ENCODE measurements around the gene GPRC6A.

DNA sequence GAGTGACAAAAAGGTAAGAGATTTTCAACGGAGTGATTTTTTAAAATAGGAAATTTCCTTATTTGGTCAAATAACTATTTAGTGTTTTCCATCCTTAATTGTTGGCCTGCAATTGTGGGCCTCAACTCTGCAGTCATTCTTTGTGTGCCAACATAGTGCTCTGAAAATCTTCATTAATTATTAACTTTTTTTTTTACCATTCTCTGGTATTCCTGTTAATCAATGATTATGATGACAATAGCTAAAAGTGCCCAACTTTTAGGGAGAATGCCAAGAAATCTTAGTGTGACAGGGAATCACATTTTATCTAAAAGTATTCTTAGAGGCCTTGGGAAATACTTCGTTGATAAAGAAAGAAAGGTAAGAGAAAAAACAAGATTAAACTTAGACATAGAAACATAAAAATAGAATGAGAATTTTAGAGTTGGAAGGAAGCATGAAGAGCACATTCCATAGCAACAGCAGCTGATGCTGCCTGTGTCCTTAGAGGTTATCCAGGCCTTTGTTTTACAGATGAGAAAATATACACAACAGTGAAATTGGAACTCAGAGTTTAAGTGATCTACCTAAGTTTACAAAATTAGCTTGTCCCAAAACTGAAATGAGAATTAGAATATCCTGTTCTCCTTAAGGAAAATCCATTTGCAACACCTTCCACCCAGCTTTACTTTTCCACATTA lies 1.2 kb downstream of the GPRC6A start:
- no peak for TF ChIP-seq POLR2A (IDR thresholded peaks at IDR 0.05)
- TF ChIP-seq, protein P1, sequence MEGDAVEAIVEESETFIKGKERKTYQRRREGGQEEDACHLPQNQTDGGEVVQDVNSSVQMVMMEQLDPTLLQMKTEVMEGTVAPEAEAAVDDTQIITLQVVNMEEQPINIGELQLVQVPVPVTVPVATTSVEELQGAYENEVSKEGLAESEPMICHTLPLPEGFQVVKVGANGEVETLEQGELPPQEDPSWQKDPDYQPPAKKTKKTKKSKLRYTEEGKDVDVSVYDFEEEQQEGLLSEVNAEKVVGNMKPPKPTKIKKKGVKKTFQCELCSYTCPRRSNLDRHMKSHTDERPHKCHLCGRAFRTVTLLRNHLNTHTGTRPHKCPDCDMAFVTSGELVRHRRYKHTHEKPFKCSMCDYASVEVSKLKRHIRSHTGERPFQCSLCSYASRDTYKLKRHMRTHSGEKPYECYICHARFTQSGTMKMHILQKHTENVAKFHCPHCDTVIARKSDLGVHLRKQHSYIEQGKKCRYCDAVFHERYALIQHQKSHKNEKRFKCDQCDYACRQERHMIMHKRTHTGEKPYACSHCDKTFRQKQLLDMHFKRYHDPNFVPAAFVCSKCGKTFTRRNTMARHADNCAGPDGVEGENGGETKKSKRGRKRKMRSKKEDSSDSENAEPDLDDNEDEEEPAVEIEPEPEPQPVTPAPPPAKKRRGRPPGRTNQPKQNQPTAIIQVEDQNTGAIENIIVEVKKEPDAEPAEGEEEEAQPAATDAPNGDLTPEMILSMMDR (IDR thresholded peaks at IDR 0.05) = no peak

All from heart left ventricle (tissue), 13 donors.